ENCODE data around the gene GRIP1.

Gene GRIP1

GRCh38 chr12:66508025-66508424 is 170.9 kb downstream of the GRIP1 start:
- H3K4me1 ChIP-seq (ENCODE audit: insufficient read depth, low read length): no peaks in the 10 kb centered on the region
- no peak for DNase-seq
- H4K20me1 ChIP-seq (ENCODE audit: insufficient read depth, low read length): no peaks in the 10 kb centered on the region

GRCh38 chr12:66503746-66504145 is 175.1 kb downstream of the GRIP1 start:
- DNase-seq (no peak), ATAC-seq (ENCODE audit: insufficient read depth, low read depth) (no peak)
- no peaks in the 10 kb centered on the region for H3K4me1 ChIP-seq (ENCODE audit: insufficient read depth, low read length)
- no peaks in the 10 kb centered on the region for H3K36me3 ChIP-seq (ENCODE audit: insufficient read depth, low read length)
- H3K4me3 ChIP-seq (ENCODE audit: low read depth in 1 of 2, low read length in 2 of 2): no peak overlapping the region
- no peaks in the 10 kb centered on the region for H3K9me3 ChIP-seq (ENCODE audit: insufficient read depth, low read length, severe bottlenecking)
- no peaks in the 10 kb centered on the region for H3K79me2 ChIP-seq (ENCODE audit: insufficient read depth, low read length)
- no peak overlapping the region for H3K4me2 ChIP-seq (ENCODE audit: insufficient read depth, low read length)
- H3K9ac ChIP-seq (ENCODE audit: low read depth, low read length): no peak overlapping the region
- no peak overlapping the region for H2AFZ ChIP-seq (ENCODE audit: low read depth, low read length)
- H3K27ac ChIP-seq (ENCODE audit: low read length): no peak overlapping the region
- TF ChIP-seq, protein P1, sequence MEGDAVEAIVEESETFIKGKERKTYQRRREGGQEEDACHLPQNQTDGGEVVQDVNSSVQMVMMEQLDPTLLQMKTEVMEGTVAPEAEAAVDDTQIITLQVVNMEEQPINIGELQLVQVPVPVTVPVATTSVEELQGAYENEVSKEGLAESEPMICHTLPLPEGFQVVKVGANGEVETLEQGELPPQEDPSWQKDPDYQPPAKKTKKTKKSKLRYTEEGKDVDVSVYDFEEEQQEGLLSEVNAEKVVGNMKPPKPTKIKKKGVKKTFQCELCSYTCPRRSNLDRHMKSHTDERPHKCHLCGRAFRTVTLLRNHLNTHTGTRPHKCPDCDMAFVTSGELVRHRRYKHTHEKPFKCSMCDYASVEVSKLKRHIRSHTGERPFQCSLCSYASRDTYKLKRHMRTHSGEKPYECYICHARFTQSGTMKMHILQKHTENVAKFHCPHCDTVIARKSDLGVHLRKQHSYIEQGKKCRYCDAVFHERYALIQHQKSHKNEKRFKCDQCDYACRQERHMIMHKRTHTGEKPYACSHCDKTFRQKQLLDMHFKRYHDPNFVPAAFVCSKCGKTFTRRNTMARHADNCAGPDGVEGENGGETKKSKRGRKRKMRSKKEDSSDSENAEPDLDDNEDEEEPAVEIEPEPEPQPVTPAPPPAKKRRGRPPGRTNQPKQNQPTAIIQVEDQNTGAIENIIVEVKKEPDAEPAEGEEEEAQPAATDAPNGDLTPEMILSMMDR (IDR thresholded peaks at IDR 0.05; ENCODE audit: borderline replicate concordance, extremely low read depth, low read length, poor library complexity, severe bottlenecking): no peak
- TF ChIP-seq EZH2 (IDR thresholded peaks at IDR 0.05; ENCODE audit: borderline replicate concordance, low read depth, low read length, severe bottlenecking): no peak
- H4K20me1 ChIP-seq (ENCODE audit: insufficient read depth, low read length): no peaks in the 10 kb centered on the region
- no peaks in the 10 kb centered on the region for H3K27me3 ChIP-seq (ENCODE audit: insufficient read depth, low read length, poor library complexity)

More at GRCh38 chr12:66508025-66508424, 170.9 kb downstream of the GRIP1 start:
- no peaks in the 10 kb centered on the region for H3K36me3 ChIP-seq (ENCODE audit: insufficient read depth, low read length)
- H3K4me2 ChIP-seq (ENCODE audit: insufficient read depth, low read length): no peak overlapping the region
- no peak overlapping the region for H3K27ac ChIP-seq (ENCODE audit: low read length)
- no peak for ATAC-seq (ENCODE audit: insufficient read depth, low read depth)
- no peaks in the 10 kb centered on the region for H3K79me2 ChIP-seq (ENCODE audit: insufficient read depth, low read length)
- no peak overlapping the region for H3K9ac ChIP-seq (ENCODE audit: low read depth, low read length)
- no peak overlapping the region for H3K4me3 ChIP-seq (ENCODE audit: low read depth in 1 of 2, low read length in 2 of 2)
- H3K9me3 ChIP-seq (ENCODE audit: insufficient read depth, low read length, severe bottlenecking): no peaks in the 10 kb centered on the region
- no peaks in the 10 kb centered on the region for H3K27me3 ChIP-seq (ENCODE audit: insufficient read depth, low read length, poor library complexity)
- H2AFZ ChIP-seq (ENCODE audit: low read depth, low read length): no peak overlapping the region
- TF ChIP-seq, protein P1 (IDR thresholded peaks at IDR 0.05; ENCODE audit: borderline replicate concordance, extremely low read depth, low read length, poor library complexity, severe bottlenecking): no peak
- TF ChIP-seq EZH2 (IDR thresholded peaks at IDR 0.05; ENCODE audit: borderline replicate concordance, low read depth, low read length, severe bottlenecking): no peak

DNA sequence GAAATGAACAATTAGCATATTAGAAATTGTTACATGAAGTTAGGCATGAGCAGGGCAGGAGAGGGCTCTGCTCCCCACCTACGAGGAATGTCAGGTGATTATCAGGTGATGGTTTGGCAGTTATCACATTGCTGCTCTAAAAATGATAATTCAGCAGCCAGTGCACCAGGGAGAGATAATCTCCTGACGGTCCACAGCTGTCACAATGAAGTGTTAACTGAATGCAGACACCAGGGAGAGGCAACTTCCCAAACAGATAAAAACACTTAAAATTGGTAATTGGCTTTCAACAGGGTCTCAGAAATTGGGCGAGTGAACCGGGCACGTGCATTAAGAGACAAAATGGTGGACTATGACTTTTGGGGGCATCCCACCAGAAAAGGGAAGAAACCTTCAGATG is 176.0 kb downstream of the GRIP1 start:
- ATAC-seq (ENCODE audit: insufficient read depth, low read depth) (no peak), DNase-seq (no peak)
- Histone ChIP-seq H3K9me3 (ENCODE audit: insufficient read depth, low read length, severe bottlenecking) (no peaks in the 10 kb centered on the region), H3K4me3 (ENCODE audit: low read depth in 1 of 2, low read length in 2 of 2) (no peak overlapping the region), H2AFZ (ENCODE audit: low read depth, low read length) (no peak overlapping the region), H3K4me2 (ENCODE audit: insufficient read depth, low read length) (no peak overlapping the region), H3K79me2 (ENCODE audit: insufficient read depth, low read length) (no peaks in the 10 kb centered on the region), H3K27ac (ENCODE audit: low read length) (no peak overlapping the region), H3K27me3 (ENCODE audit: insufficient read depth, low read length, poor library complexity) (no peaks in the 10 kb centered on the region), H3K4me1 (ENCODE audit: insufficient read depth, low read length) (no peaks in the 10 kb centered on the region), H3K36me3 (ENCODE audit: insufficient read depth, low read length) (no peaks in the 10 kb centered on the region), H3K9ac (ENCODE audit: low read depth, low read length) (no peak overlapping the region), H4K20me1 (ENCODE audit: insufficient read depth, low read length) (no peaks in the 10 kb centered on the region)
- TF ChIP-seq EZH2 (IDR thresholded peaks at IDR 0.05; ENCODE audit: borderline replicate concordance, low read depth, low read length, severe bottlenecking): no peak

DNA sequence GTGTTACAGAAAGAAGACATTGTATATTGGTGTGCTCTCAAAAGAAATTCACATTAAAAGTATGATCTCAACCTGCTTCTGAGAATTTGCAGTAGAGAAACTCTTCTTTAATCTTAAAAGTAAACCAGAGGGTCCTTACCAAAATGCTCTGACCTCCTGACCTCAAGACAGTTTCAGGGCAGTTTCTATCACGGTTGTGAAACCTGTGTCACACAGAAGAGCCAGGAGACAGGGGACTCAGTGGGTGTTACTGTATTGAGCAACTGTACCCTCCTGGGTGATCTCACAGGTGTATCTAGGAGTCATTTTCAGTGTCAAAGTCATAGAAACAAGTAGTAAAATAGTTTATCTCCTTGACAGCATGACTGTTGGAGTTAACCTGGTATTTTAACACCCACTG is 178.0 kb downstream of the GRIP1 start:
- Histone ChIP-seq H4K20me1 (ENCODE audit: insufficient read depth, low read length) (no peaks in the 10 kb centered on the region), H3K27ac (ENCODE audit: low read length) (no peak overlapping the region), H3K4me1 (ENCODE audit: insufficient read depth, low read length) (no peaks in the 10 kb centered on the region), H2AFZ (ENCODE audit: low read depth, low read length) (no peak overlapping the region), H3K4me3 (ENCODE audit: low read depth in 1 of 2, low read length in 2 of 2) (no peak overlapping the region), H3K27me3 (ENCODE audit: insufficient read depth, low read length, poor library complexity) (no peaks in the 10 kb centered on the region), H3K79me2 (ENCODE audit: insufficient read depth, low read length) (no peaks in the 10 kb centered on the region), H3K36me3 (ENCODE audit: insufficient read depth, low read length) (no peaks in the 10 kb centered on the region), H3K4me2 (ENCODE audit: insufficient read depth, low read length) (no peak overlapping the region), H3K9me3 (ENCODE audit: insufficient read depth, low read length, severe bottlenecking) (no peaks in the 10 kb centered on the region), H3K9ac (ENCODE audit: low read depth, low read length) (no peak overlapping the region)
- TF ChIP-seq EZH2 (IDR thresholded peaks at IDR 0.05; ENCODE audit: borderline replicate concordance, low read depth, low read length, severe bottlenecking): no peak
- TF ChIP-seq, protein P1 (IDR thresholded peaks at IDR 0.05; ENCODE audit: borderline replicate concordance, extremely low read depth, low read length, poor library complexity, severe bottlenecking): no peak
- DNase-seq (no peak), ATAC-seq (ENCODE audit: insufficient read depth, low read depth) (no peak)

Measured in DND-41 (cell line).